ENCODE measurements around the gene RPL22.

Gene RPL22

GRCh38 chr1:6199298-6200187, at the start of gene RPL22:
TSS of gene RPL22 (minus strand) at chr1:6199595. CDS start at chr1:6199573, 22 bp downstream.
- TF ChIP-seq CTCF (conservative IDR thresholded peaks at IDR 0.05; ENCODE audit: control insufficient read depth, insufficient read depth, low read depth, low read length), result no peak
- DNase-seq (ENCODE audit: low read depth), result peak; percentile 99
- peak within 1 kb of the TSS; percentile 99 for H3K4me3 ChIP-seq (ENCODE audit: control insufficient read depth, low read depth, low read length)

- TF ChIP-seq CTCF (conservative IDR thresholded peaks at IDR 0.05; ENCODE audit: control insufficient read depth, insufficient read depth, low read depth, low read length), result no peak
- H3K4me3 ChIP-seq (ENCODE audit: control insufficient read depth, low read depth, low read length), result no peak overlapping the region
- DNase-seq (ENCODE audit: low read depth), result no peak
These were observed 48.9 kb upstream of the RPL22 start for GRCh38 chr1:6248161-6248776.

- no peak overlapping the region for H3K4me3 ChIP-seq (ENCODE audit: control insufficient read depth, low read depth, low read length)
- DNase-seq (ENCODE audit: low read depth), result no peak
- no peak for TF ChIP-seq CTCF (conservative IDR thresholded peaks at IDR 0.05; ENCODE audit: control insufficient read depth, insufficient read depth, low read depth, low read length)
These were observed 48.3 kb upstream of the RPL22 start for GRCh38 chr1:6247651-6248050.

- H3K4me3 ChIP-seq (ENCODE audit: control insufficient read depth, low read depth, low read length), result no peak overlapping the region
- DNase-seq (ENCODE audit: low read depth), result peak; percentile 68
- peak; percentile 79 for TF ChIP-seq CTCF (conservative IDR thresholded peaks at IDR 0.05; ENCODE audit: control insufficient read depth, insufficient read depth, low read depth, low read length)
These were observed 47.4 kb upstream of the RPL22 start for GRCh38 chr1:6246497-6247467.

GRCh38 chr1:6245869-6246496, 46.6 kb upstream of the RPL22 start:
- TF ChIP-seq CTCF (conservative IDR thresholded peaks at IDR 0.05; ENCODE audit: control insufficient read depth, insufficient read depth, low read depth, low read length), result no peak
- H3K4me3 ChIP-seq (ENCODE audit: control insufficient read depth, low read depth, low read length), result no peak overlapping the region
- no peak for DNase-seq (ENCODE audit: low read depth)
